Adrenal gland (tissue), 5 donors: ENCODE measurements around the gene UBL5.

Experiments used
- CTCF ChIP-seq, 6 experiments: fragments of 450-650 bp in 4 of 6; fragments of 200-600 bp in 2 of 6; sonication (generic) in 1 of 6; IDR thresholded peaks; 1 replicate in 5 of 6; 2 replicates in 1 of 6; pipeline versions ENCODE4 v1.5.1 to v1.8.0; 2016 to 2021; ENCODE audit warnings: antibody characterized with exemption in 6 of 6, mild to moderate bottlenecking in 2 of 6, moderate library complexity in 1 of 6
- POLR2A ChIP-seq, 2 donors: fragments of 450-650 bp; IDR thresholded peaks; one replicate each; pipeline ENCODE4 v1.6.1; 2017; ENCODE audit warnings: antibody characterized with exemption in 2 of 2, mild to moderate bottlenecking in 2 of 2, moderate library complexity in 1 of 2
- donor health status: DM: no; HTN: no; CAD: no.

GRCh38 chr19:9819596-9819909 lies 8.2 kb upstream of the UBL5 start:
- no peak for TF ChIP-seq CTCF (IDR thresholded peaks at IDR 0.05)
- no peak for TF ChIP-seq POLR2A (IDR thresholded peaks at IDR 0.05)
